Neural cell (in vitro differentiated cells): Measurements from ENCODE around the gene MAPK10. TPM values are rescaled to one million over a fixed set of nuclear protein-coding genes. Genes with fewer than 3 reads are reported as not detected.

Experiments
- H2AFZ ChIP-seq: fragments of 200-600, 300-800 bp; sonication (generic), shearing (Covaris generic); 2 replicates; pipeline ENCODE4 v1.6.0; 2014; ENCODE audit warnings: low read depth, mild to moderate bottlenecking, antibody characterized with exemption, low read length, moderate library complexity
- H3F3A ChIP-seq: fragments of 200-600 bp; shearing (Covaris generic); 2 replicates; pipeline ENCODE4 v1.6.1; 2016; ENCODE audit warnings: mild to moderate bottlenecking, moderate library complexity, mixed read lengths, antibody characterized with exemption, low read length; ENCODE audit not compliant: insufficient read depth, poor library complexity, severe bottlenecking
- H3K27ac ChIP-seq: fragments of 200-600, 300-800 bp; sonication (generic), shearing (Covaris generic); 2 replicates; pipeline ENCODE4 v1.5.1; 2014; ENCODE audit warnings: mild to moderate bottlenecking, low read length, moderate library complexity
- H3K27me3 ChIP-seq: fragments of 300-800, 200-600 bp; sonication (generic), shearing (Covaris generic); 2 replicates; pipeline ENCODE4 v1.6.0; 2014; ENCODE audit warnings: mild to moderate bottlenecking, low read depth, low read length, moderate library complexity; ENCODE audit not compliant: insufficient read depth
- H3K36me3 ChIP-seq: fragments of 300-800, 200-600 bp; sonication (generic), shearing (Covaris generic); 2 replicates; pipeline ENCODE4 v1.5.1; 2014; ENCODE audit warnings: mild to moderate bottlenecking, antibody characterized with exemption, low read length, moderate library complexity; ENCODE audit not compliant: insufficient read depth
- H3K4me2 ChIP-seq: fragments of 300-800, 200-600 bp; sonication (generic), shearing (Covaris generic); 2 replicates; pipeline ENCODE4 v1.6.0; 2014; ENCODE audit warnings: mild to moderate bottlenecking, low read length
- H3K4me3 ChIP-seq: fragments of 300-800, 200-600 bp; sonication (generic), shearing (Covaris generic); 2 replicates; pipeline ENCODE4 v1.5.1; 2014; ENCODE audit warnings: mild to moderate bottlenecking, low read length, moderate library complexity
- H3K79me2 ChIP-seq: fragments of 200-600 bp; shearing (Covaris generic); replicated peaks from 2 replicates; pipeline ENCODE4 v1.6.0; 2014; ENCODE audit warnings: mild to moderate bottlenecking, low read length, moderate library complexity; ENCODE audit not compliant: insufficient read depth
- H3K9ac ChIP-seq: fragments of 300-800, 200-600 bp; sonication (generic), shearing (Covaris generic); 2 replicates; pipeline ENCODE4 v1.6.1; 2016; ENCODE audit warnings: mild to moderate bottlenecking, low read length, mixed read lengths
- H3K9me2 ChIP-seq: fragments of 200-600 bp; shearing (Covaris generic); 2 replicates; pipeline ENCODE4 v1.6.1; 2016; ENCODE audit warnings: mild to moderate bottlenecking, low read length, mixed read lengths; ENCODE audit not compliant: insufficient read depth
- H3K9me3 ChIP-seq: fragments of 200-600, 300-800 bp; sonication (generic), shearing (Covaris generic); 2 replicates; pipeline ENCODE4 v1.6.1; 2016; ENCODE audit warnings: mild to moderate bottlenecking, mixed run types, low read length, moderate library complexity, mixed read lengths
- H4K20me1 ChIP-seq: fragments of 200-600 bp; shearing (Covaris generic); 2 replicates; pipeline ENCODE4 v1.6.1; 2016; ENCODE audit warnings: mild to moderate bottlenecking, mixed run types; ENCODE audit not compliant: insufficient read depth
- EP300 ChIP-seq: fragments of 450-650 bp; conservative IDR thresholded peaks from 2 replicates; pipeline ENCODE4 v1.6.1; 2014; ENCODE audit warnings: antibody characterized with exemption, mild to moderate bottlenecking, moderate library complexity; ENCODE audit not compliant: poor library complexity, severe bottlenecking
- EZH2 ChIP-seq: fragments of 200-600, 300-800 bp; shearing (Covaris generic), sonication (generic); IDR thresholded peaks from 2 replicates; pipeline ENCODE4 v1.6.1; 2014; ENCODE audit warnings: antibody characterized with exemption, low read length, borderline replicate concordance, mild to moderate bottlenecking; ENCODE audit not compliant: insufficient read depth, poor library complexity, severe bottlenecking
- MXI1 ChIP-seq: fragments of 450-650 bp; conservative IDR thresholded peaks from 2 replicates; pipeline ENCODE4 v1.6.1; 2014; ENCODE audit warnings: antibody characterized with exemption, mild to moderate bottlenecking; ENCODE audit not compliant: poor library complexity, severe bottlenecking
- POLR2AphosphoS5 ChIP-seq: IDR thresholded peaks from 2 replicates; pipeline ENCODE4 v1.6.1; 2012
- RAD21 ChIP-seq: fragments of 450-650 bp; conservative IDR thresholded peaks from 2 replicates; pipeline ENCODE4 v1.6.1; 2014; ENCODE audit warnings: antibody characterized with exemption, mild to moderate bottlenecking, moderate library complexity
- REST ChIP-seq: IDR thresholded peaks from 2 replicates; pipeline ENCODE4 v1.6.1; 2012; ENCODE audit warnings: borderline replicate concordance
- SMC3 ChIP-seq: fragments of 450-650 bp; conservative IDR thresholded peaks from 2 replicates; pipeline ENCODE4 v1.6.1; 2014; ENCODE audit warnings: antibody characterized with exemption, mild to moderate bottlenecking, moderate library complexity; ENCODE audit not compliant: poor library complexity
- TAF1 ChIP-seq: IDR thresholded peaks from 2 replicates; pipeline ENCODE4 v1.6.1; 2012; ENCODE audit warnings: low read depth
- polyA plus RNA-seq: library from polyadenylated mRNA; depleted of rRNA; stranded (reverse); fragments of >200 nt; gene quantifications from 2 replicates; pipeline ENCODE4 v1.2.3, GENCODE V29; 2014
- TF ChIP-seq, protein P1 (sequence below): fragments of 450-650 bp; IDR thresholded peaks from 2 replicates; pipeline ENCODE4 v1.5.1; 2014; ENCODE audit warnings: antibody characterized with exemption, mild to moderate bottlenecking, moderate library complexity; ENCODE audit not compliant: poor library complexity, severe bottlenecking

Gene MAPK10
- polyA plus RNA-seq, 1 donor from 2014 or later = 91.9 TPM

GRCh38 chr4:86001591-86001990, 358.3 kb downstream of the MAPK10 start:
- H3K9me2 ChIP-seq = no peaks in the 10 kb centered on the region
- H3K36me3 ChIP-seq = no peaks in the 10 kb centered on the region
- no peaks in the 10 kb centered on the region for H3K9me3 ChIP-seq
- H3K4me2 ChIP-seq = no peak overlapping the region
- no peaks in the 10 kb centered on the region for H4K20me1 ChIP-seq
- H3K79me2 ChIP-seq = no peaks in the 10 kb centered on the region
- no peak overlapping the region for H3K27ac ChIP-seq
- TF ChIP-seq REST (no peak), MXI1 (no peak), TAF1 (no peak), RAD21 (no peak), POLR2AphosphoS5 (no peak), EZH2 (no peak), EP300 (no peak), SMC3 (no peak)
- TF ChIP-seq, protein P1, sequence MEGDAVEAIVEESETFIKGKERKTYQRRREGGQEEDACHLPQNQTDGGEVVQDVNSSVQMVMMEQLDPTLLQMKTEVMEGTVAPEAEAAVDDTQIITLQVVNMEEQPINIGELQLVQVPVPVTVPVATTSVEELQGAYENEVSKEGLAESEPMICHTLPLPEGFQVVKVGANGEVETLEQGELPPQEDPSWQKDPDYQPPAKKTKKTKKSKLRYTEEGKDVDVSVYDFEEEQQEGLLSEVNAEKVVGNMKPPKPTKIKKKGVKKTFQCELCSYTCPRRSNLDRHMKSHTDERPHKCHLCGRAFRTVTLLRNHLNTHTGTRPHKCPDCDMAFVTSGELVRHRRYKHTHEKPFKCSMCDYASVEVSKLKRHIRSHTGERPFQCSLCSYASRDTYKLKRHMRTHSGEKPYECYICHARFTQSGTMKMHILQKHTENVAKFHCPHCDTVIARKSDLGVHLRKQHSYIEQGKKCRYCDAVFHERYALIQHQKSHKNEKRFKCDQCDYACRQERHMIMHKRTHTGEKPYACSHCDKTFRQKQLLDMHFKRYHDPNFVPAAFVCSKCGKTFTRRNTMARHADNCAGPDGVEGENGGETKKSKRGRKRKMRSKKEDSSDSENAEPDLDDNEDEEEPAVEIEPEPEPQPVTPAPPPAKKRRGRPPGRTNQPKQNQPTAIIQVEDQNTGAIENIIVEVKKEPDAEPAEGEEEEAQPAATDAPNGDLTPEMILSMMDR = no peak
- no peak overlapping the region for H2AFZ ChIP-seq
- H3K27me3 ChIP-seq = no peaks in the 10 kb centered on the region
- no peaks in the 10 kb centered on the region for H3F3A ChIP-seq
- H3K9ac ChIP-seq = no peak overlapping the region
- no peak overlapping the region for H3K4me3 ChIP-seq

DNA sequence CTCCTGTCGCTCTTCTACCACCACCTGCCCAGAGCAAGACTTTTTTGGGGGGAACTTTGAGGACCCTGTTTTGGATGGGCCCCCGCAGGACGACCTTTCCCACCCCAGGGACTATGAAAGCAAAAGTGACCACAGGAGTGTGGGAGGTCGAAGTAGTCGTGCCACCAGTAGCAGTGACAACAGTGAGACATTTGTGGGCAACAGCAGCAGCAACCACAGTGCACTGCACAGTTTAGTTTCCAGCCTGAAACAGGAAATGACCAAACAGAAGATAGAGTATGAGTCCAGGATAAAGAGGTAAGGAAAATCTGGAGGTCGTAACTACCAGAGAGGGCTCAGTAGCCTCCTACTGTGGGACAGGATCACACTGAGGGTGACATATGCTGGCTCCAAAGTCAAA, 364.5 kb downstream of the MAPK10 start:
- no peaks in the 10 kb centered on the region for H3K27me3 ChIP-seq
- no peak for TF ChIP-seq MXI1
- TF ChIP-seq, protein P1 = no peak
- TF ChIP-seq TAF1 = no peak
- no peak for TF ChIP-seq REST
- no peak for TF ChIP-seq SMC3
- TF ChIP-seq EP300 = no peak
- no peak for TF ChIP-seq RAD21
- no peaks in the 10 kb centered on the region for H3K9me2 ChIP-seq
- H3K27ac ChIP-seq = no peak overlapping the region
- no peaks in the 10 kb centered on the region for H3F3A ChIP-seq
- no peak overlapping the region for H3K4me3 ChIP-seq
- H3K79me2 ChIP-seq = no peaks in the 10 kb centered on the region
- no peak overlapping the region for H3K4me2 ChIP-seq
- H4K20me1 ChIP-seq = no peaks in the 10 kb centered on the region
- no peak overlapping the region for H3K9ac ChIP-seq
- no peak overlapping the region for H2AFZ ChIP-seq
- H3K9me3 ChIP-seq = no peaks in the 10 kb centered on the region
- H3K36me3 ChIP-seq = no peaks in the 10 kb centered on the region
